GM21381 (cell line): ENCODE results near the gene TMEM248.
A peak's percentile ranks its signal among the peaks of the same experiment; 100 is the strongest.
"Not testable (repeated sequence)": the region's sequence is repeated elsewhere in the genome, so short reads cannot be mapped to it uniquely, and the experiment has no call there.

Source experiments
- ATAC-seq: cut with Tn5 transposase; IDR thresholded peaks from one replicate; pipeline ENCODE4 v1.9.1; 2021; ENCODE audit warnings: mild to moderate bottlenecking, moderate library complexity; ENCODE audit not compliant: unreplicated experiment

The TMEM248 gene

GRCh38 chr7:66907731-66908130 is 13.3 kb upstream of the TMEM248 start:
- ATAC-seq, result no peak

- ATAC-seq, result not testable (repeated sequence)
These were observed 12.4 kb upstream of the TMEM248 start for GRCh38 chr7:66908598-66908997.

GRCh38 chr7:66910789-66911188 is 10.2 kb upstream of the TMEM248 start:
- no peak for ATAC-seq

GRCh38 chr7:66911191-66911590 is 9.8 kb upstream of the TMEM248 start:
- not testable (repeated sequence) for ATAC-seq

GRCh38 chr7:66912195-66912594 is 8.8 kb upstream of the TMEM248 start:
- ATAC-seq, result no peak

- no peak for ATAC-seq
These were observed 7.6 kb upstream of the TMEM248 start for GRCh38 chr7:66913118-66914037.

GRCh38 chr7:66917904-66918303 is 3.1 kb upstream of the TMEM248 start:
- not testable (repeated sequence) for ATAC-seq

- no peak for ATAC-seq
These were observed 1.7 kb upstream of the TMEM248 start for GRCh38 chr7:66919304-66919703.

GRCh38 chr7:66919704-66920103 is 1.3 kb upstream of the TMEM248 start:
- ATAC-seq, result no peak

GRCh38 chr7:66920256-66920655 is 769 bp upstream of the TMEM248 start:
- ATAC-seq, result no peak

- peak; percentile 10 for ATAC-seq
These were observed 432 bp downstream of the TMEM248 start for GRCh38 chr7:66921396-66921917.

GRCh38 chr7:66921918-66922486 is 977 bp downstream of the TMEM248 start:
- ATAC-seq, result no peak

- no peak for ATAC-seq
These were observed 4.2 kb downstream of the TMEM248 start for GRCh38 chr7:66925255-66925654.

- no peak for ATAC-seq
These were observed 6.4 kb downstream of the TMEM248 start for GRCh38 chr7:66927348-66927948.

GRCh38 chr7:66928388-66928787 is 7.4 kb downstream of the TMEM248 start:
- ATAC-seq, result no peak

GRCh38 chr7:66929165-66929564 is 8.1 kb downstream of the TMEM248 start:
- no peak for ATAC-seq

- ATAC-seq, result no peak
These were observed 8.9 kb downstream of the TMEM248 start for GRCh38 chr7:66929935-66930334.

GRCh38 chr7:66930341-66930740 is 9.3 kb downstream of the TMEM248 start:
- ATAC-seq, result no peak

- ATAC-seq, result no peak
These were observed 12.4 kb downstream of the TMEM248 start for GRCh38 chr7:66933469-66933868.

GRCh38 chr7:66937940-66938339 is 16.9 kb downstream of the TMEM248 start:
- no peak for ATAC-seq

GRCh38 chr7:66939325-66939724 is 18.3 kb downstream of the TMEM248 start:
- ATAC-seq, result no peak

- no peak for ATAC-seq
These were observed 25.5 kb downstream of the TMEM248 start for GRCh38 chr7:66946545-66946944.
